SW 1271 (cell line): ENCODE results near the gene CFAP119.

Source experiments
- DNase-seq, 2 experiments: peaks; one replicate each; lab custom pipeline; 2025; lab: John Stamatoyannopoulos, UW

Gene CFAP119

DNA sequence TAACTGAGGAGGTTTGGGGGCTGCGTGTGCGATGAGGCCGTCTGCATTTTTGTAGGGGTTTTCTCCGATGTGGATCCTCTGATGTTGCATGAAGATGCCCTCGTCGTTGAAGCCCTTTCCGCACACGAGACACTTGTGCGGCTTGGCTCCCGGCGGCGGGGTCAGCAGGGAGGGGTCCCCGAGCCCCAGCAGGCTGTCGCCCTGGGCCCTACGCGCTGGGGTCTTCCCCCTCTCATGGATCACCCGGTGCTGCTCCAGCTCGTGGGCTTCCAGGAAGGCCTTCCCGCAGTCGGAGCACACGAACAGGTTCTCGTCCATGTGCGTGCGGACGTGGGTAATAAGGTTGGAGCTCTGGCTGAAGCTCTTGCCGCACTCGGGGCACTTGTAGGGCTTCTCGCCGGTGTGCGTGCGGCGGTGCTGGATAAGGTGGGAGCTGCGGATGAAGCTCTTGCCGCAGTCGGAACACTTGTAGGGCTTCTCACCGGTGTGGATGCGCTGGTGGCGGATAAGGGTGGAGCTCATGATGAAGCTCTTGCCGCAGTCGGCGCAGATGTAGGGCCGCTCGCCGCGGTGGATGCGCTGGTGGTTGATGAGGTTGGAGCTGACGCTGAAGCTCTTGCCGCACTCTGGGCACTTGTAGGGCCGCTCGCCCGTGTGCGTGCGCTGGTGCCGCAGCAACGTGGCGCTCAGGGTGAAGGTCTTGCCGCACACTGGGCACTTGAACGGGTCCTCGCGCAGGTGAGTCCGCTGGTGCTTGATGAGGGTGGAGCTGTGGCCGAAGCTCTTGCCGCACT, 20.8 kb upstream of the CFAP119 start:
- no peak for DNase-seq

DNA sequence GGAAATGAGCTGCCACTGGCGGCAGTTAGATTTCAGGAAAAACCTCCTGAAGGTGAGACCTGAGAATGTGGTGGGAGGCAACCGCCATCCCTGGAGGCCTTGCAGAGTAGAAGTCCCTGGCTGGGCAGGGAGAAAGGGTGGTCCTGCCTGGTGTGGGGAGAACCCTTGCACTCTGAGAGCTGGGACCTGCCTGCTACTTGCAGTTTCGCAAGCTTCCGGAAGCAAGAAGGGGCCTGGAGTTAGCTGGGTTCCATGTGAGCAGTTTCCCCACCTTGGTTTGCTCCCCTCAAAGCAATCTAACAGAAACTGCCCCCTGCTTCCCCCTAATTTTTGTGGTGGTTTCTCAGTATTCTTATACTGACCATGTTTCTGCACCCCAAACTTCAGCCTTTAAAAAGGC, 18.7 kb upstream of the CFAP119 start:
- no peak for DNase-seq

DNA sequence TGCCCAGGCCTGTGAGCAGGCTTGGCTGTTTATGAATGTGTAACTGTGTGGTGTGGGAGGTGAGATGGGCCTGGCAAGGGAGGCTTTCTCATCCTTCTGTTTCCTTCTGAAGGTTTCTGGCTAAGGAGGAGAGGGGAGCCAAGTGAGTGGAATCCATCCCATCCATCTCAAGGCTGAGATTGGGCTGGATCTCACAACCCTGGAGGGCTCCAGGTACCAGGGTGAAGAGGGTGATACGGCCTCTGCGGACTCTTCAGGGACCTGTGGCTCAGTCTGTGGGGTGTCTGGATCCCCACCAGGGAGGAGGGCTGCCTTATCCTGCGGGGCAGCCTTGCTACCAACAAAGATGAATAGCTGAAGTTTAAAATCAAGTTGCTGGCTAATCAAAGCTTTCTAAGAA, 18.2 kb upstream of the CFAP119 start:
- no peak for DNase-seq

DNA sequence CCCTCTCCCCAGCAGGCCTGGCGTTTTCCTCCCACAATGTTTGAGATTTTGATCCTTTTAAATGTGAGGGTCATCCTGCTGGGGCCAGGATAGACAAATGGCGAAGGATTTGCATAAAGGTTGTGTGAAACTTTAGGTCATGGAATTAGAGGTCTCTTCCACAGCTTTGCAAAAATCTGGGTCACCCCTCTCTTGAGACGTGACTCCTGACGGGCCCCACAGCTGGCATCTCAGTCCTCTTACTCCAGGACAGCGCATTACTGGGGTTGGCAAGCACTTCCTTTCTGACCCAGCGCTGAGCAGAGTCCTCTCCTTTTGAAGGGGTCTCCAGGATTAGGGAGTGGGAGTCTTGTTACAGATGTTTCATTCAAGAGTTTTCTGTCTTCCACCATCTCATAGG, 17.7 kb upstream of the CFAP119 start:
- no peak for DNase-seq

DNA sequence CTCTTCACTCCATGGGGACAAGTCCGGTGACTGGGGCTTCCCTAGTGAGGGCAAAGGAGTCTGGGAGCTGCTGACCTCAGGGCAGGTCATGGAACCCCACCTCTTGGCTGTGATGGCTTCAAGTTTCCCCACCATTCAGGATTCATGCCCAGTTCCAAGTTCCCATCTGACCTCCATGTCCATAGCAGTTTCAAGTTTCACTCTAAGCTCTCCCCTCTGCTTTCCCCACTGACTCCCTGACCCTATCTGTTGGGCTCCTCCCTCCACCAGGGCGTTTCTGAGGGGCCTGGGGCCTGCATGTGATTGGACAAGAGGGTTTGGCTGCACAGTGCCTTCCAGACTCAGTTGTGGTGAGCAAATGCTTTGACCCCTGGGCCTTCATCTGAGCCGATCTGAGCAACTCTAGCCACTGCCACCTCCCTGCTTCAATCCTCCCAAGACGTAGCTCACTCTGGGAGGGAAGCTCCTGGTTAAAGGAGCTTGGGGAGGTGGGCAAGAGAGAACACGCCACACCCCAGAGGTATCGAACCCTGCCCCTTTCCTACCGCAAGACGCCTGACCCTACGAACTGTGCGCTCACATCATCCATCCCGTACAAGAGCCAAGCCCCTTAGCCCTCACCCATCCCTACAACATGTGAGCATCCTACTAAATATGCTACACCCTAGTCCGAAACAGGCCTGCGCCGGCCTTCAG, 16.8 kb upstream of the CFAP119 start:
- DNase-seq = no peak

DNA sequence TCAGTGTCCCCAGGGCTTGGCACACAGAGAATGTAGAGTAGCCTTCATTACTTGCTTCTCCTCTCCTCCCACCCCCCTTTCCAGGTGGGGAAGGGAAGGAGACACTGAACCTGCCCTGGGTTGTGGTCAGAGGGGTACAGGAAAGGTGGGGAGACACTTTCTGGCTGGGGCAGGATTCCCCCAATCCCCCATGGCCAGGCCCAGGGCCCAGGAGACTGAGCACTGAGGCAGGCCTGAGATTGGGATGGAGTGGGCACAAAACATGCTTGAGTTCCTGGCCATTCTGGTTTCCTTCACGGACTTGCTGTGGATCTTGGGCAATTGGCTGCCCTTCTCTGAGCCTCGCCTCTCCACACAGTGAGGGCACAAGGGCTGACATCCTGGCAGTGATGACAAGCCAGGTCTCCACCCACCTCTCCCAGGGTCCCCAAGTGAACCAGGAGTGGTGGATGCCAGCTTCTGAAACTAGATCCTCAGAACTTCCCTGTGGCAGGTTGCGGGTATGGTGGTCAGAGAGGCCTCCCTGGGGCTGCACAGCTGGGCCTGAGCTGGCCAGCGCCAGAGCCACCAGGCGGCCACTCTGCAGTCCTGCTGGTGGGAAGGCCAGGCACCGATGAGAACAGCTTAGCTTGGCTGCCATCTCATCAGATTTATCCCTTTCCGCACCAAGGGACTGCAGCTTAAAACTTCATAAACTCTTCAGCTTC, 15.9 kb upstream of the CFAP119 start:
- no peak for DNase-seq

DNA sequence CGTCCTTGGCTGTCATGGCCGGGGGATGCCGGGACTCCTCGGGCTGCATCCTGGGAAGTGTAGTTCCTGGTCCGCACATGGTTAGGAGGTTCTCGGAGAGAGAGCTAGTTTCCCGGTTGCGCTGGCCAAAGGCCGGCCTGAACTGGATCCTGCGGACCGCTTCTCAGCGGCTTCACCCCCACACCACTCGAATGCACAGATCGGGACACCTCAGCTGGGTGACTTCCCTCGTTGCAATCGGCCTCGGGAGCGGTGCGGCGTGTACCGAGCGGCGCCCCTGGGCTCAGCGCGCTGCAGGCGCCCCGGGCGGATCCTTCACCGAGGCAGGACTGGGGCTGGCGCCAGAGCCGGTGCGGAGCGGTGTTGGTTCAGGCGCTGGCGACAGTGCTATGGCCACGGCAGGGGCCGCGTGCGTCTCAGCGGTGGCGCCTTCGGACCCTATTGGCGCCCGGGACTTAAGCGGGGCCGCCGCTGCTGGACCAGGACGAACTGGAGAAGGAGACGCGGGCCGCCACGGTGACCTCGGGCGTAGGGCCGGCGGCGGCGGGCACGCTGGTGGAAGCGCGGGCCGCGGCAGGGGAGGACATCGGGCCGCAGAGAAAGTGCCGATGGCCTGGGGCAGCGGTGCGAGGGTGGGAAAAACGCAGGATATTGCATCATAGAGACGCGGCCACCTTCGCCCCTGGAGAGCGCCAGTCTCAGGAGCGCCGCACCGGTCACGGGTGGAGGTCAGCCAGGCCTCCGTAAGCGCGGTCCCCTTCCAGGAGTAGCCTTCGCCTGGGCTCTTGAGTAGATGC, 13.7 kb upstream of the CFAP119 start:
- DNase-seq = peak; percentile 73 to 81

DNA sequence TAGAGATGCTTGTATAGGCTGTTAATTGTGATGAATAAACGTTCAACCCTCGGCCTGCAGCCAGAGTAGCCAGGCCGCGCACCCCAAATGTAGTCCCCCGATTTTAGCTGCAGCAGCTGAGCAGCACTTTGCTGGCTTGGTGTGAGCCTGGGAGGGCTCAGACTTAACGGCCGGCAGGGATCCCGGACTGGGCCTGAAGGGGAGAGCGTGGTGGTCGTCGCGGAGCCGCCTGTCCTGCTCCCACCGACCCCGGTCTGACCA, 13.2 kb upstream of the CFAP119 start:
- DNase-seq = no peak

DNA sequence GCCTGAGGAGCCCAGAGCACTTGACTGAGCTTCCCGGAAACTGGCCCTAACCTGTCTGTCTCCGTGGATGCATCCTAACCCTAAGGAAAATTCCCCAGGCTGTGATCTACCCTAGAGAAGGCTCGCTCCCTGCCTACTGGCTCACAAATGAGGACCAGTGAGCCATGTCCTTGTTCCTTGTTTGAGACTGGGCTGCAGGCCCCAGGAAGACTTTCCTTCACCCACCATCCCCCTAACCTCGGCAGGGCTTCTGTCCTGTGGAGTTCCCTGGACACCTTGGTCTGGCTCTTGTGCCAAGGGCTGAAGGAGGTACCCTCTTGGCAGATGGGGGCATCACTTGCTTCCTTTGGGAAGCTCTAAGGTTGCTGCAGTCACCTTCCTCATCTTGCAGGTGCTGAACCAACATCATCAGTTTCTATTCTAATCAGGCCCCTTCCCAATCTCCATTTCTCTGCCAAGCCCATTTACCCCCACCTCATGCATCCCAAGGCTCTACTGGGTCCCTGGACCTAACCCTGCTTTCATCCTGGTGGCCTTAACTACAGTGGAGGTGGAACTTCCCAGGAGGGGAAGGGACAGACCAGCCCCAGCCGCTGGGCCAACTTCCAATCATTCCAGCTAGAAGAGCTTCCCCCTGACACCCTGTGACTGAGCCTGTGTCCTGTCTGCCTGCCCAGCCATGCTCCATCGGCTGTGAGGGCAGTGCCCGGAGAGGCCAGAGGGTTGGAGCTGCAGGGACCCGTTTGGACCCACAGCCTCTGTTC, 12.7 kb upstream of the CFAP119 start:
- DNase-seq = no peak

DNA sequence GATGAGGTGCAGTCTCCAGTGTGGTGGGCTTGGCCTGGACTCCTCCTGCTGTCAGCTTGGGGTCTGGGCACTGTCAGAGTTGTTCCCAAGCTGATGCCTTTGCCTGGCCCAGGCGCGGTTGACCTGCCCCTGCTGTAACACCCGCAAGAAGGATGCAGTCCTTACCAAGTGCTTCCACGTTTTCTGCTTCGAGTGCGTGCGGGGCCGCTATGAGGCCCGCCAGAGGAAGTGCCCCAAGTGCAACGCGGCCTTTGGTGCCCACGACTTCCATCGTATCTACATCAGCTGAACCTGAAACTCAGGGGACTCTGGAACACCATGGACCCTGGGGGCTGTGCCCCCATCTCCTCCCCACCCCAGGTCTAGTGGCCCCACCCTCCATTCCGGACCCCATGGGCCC, 12.0 kb upstream of the CFAP119 start:
- DNase-seq = no peak

DNA sequence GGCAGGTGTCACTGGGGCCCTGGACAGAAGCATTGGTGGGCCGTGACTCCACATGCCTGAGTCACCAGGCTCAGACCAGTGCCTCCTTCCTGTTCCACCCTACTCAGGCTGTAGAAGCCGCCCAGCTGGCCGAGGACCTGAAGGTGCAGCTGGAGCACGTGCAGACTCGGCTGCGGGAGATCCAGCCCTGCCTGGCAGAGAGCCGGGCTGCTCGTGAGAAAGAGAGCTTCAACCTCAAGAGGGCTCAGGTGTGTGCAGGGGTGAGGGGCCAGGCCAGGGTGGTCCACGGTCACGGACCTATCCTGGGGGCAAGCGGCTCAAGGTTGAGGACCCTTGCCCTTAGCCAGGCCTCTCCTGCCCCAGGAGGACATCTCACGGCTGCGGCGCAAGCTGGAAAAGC, 9.9 kb upstream of the CFAP119 start:
- no peak for DNase-seq

DNA sequence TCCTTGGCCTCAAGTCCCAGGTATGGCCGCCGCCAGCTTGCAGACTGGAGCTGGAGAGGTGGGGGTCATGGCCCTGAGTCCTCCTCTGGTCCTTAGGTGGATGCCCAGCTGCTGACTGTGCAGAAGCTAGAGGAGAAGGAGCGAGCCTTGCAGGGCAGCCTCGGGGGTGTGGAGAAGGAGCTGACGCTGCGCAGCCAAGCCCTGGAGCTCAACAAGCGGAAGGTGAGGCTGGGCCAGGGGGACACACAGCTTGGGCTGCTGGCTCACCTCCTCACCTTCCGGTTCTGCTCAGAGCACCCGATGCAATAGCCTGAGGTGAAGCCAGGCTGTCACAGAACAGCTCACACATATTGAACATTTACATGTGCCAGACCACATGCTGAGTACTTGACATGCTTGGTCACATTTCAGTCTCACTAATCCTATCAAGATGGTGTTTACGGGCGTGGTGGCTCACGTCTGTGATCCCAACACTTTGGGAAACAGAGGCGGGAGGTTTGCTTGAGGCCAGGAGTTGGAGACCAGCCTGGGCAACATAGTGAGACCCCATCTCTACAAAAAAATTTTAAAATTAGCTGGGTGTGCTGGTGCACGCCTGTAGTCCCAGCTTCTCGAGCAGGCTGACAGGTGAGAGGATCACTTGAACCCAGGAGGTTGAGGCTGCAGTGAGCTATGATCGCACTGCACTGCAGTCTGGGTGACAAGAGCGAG, 7.7 kb upstream of the CFAP119 start:
- DNase-seq = no peak

DNA sequence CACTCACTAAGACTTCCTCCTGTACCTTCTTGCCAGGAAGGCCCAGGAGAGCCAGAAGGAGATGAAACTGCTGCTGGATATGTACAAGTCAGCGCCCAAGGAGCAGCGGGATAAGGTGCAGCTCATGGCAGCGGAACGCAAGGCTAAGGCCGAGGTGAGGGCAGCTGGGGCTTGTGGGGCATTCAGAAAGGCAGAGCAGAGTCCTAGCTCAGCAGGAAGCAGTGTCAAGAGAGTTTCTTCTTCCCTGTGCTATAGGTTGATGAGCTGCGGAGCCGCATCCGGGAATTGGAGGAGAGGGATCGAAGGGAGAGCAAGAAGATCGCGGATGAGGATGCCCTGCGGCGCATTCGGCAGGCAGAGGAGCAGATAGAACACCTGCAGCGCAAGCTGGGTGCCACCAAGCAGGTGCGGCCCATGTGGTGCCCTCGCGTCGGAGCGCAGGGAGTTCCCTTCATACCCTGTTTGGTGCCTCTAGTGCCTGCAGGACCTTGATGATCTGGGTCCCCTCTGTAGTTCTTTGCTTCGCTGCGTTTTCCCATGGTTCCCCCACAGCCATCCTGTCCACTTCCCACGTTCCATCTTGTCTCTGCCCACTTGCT, 6.8 kb upstream of the CFAP119 start:
- DNase-seq = no peak

DNA sequence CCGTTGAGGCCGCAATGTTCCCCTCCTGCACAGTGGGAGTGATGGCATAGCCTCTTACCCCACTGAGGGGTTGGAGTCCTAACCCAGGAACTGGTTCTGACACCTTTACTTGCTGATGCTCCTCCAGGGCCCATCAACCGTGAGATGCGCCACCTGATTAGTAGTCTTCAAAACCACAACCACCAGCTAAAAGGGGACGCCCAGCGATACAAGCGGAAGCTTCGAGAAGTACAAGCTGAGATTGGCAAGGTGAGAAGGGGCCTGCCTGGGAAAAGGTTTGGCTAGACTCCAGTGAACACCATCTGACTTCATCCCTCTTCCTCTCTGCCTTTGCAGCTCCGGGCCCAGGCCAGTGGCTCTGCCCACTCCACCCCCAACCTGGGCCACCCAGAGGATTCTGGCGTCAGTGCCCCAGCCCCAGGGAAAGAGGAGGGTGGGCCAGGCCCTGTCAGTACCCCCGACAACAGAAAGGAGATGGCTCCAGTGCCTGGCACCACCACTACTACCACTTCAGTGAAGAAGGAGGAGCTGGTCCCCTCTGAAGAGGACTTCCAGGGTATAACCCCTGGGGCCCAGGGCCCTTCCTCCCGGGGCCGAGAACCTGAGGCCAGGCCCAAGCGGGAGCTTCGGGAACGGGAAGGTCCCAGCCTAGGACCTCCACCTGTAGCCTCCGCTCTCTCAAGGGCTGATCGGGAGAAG, 6.1 kb upstream of the CFAP119 start:
- no peak for DNase-seq

DNA sequence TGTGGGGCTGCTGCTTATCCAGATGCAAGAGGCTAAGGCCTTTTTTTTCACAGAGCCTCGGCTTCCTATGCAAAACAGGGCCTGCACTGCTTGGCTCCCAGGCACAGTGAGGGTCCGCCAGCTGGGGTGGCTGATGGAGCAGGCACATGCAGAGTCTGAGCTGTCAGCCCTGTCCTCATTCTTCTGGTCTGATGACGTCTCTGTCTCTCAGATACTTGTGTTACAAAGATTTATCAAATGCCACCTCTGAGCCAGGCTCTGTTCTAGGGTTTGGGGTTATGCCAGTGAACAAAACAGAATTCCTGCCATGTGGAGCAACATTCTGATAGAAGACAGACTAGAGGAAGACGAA, 5.0 kb upstream of the CFAP119 start:
- DNase-seq = no peak

DNA sequence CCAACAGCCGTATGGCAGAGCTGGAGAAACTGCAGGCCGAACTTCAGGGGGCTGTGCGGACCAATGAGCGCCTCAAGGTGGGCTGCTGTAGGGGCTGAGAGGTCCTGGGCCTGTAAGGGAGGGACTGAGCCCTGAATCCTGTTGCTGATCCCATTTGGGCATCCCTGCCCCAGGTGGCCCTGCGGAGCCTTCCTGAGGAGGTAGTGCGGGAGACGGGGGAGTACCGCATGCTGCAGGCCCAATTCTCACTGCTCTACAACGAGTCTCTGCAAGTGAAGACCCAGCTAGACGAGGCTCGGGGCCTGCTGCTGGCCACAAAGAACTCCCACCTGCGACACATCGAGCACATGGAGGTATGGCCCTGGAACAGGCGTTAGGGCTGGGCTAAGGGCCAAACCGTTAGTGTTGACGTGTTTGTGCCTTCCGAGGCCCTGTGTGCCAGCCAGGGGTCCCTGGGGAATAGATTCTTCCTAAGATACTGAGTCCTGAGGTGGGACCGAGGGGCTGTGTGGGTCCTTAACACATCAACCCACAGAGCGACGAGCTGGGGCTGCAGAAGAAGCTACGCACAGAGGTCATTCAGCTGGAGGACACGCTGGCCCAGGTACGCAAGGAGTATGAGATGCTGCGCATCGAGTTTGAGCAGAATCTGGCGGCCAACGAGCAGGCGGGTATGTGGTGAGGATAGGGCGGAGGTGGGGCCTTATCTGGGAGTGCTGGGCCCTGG, 4.5 kb upstream of the CFAP119 start:
- no peak for DNase-seq

DNA sequence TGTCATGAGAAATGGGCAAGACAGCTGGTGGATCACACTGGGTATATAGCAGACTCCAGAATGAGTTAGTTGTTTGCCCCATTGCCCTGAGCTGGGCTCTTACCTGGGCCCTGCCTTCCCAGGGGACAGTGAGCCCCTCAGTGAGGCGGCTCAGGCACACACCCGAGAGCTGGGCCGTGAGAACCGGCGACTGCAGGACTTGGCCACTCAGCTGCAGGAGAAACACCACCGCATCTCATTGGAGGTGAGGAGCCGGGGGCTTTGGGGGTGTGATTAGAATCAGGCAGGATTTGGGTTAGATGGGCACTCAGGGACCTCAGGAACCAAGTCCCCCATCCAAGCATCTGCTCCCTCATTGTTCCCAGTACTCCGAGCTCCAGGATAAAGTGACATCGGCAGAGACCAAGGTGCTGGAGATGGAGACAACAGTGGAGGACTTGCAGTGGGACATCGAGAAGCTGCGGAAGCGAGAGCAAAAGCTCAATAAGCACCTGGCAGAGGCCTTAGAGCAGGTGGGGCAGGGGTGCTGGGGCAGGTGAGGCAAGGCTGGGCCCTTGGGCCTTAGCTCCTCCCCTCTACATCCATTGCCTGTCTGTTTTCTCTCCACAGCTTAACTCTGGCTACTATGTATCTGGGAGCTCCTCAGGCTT, 3.1 kb upstream of the CFAP119 start:
- no peak for DNase-seq

DNA sequence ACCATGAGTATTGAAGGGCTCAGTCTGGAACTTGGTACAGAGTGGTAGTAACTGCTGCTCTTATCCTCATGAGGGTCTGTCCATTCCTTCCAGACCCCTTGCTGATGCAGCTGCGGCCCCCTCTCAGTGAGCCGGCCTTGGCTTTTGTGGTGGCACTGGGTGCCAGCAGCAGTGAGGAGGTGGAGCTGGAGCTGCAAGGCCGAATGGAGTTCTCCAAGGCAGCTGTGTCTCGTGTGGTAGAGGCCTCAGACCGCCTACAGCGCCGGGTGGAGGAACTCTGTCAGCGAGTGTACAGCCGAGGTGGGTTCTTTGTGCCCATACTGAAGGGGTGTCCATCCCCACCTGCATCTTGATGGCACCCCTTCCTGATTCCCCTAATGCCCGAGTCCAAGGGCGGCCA, 2.2 kb upstream of the CFAP119 start:
- no peak for DNase-seq
